Parathyroid adenoma (tissue), 2 donors: ENCODE data around the gene PLD4.
A peak's percentile ranks its signal among the peaks of the same experiment; 100 is the strongest.

ENCODE experiments used
- H2AFZ ChIP-seq: fragments of 300-600 bp; sonication (generic); one replicate; pipeline ENCODE4 v1.7.0; 2017; ENCODE audit warnings: antibody characterized with exemption, mild to moderate bottlenecking
- H3K27ac ChIP-seq: fragments of 300-600 bp; sonication (generic); one replicate; pipeline ENCODE4 v1.7.0; 2017
- H3K27me3 ChIP-seq: fragments of 300-600 bp; sonication (generic); one replicate; pipeline ENCODE4 v1.7.0; 2017; ENCODE audit warnings: low read length; ENCODE audit not compliant: control insufficient read depth, insufficient read depth
- H3K36me3 ChIP-seq: fragments of 300-600 bp; sonication (generic); one replicate; pipeline ENCODE4 v1.7.0; 2017; ENCODE audit warnings: low read length; ENCODE audit not compliant: control insufficient read depth, insufficient read depth
- H3K4me1 ChIP-seq: fragments of 300-600 bp; sonication (generic); one replicate; pipeline ENCODE4 v1.7.0; 2017; ENCODE audit warnings: control low read depth
- H3K4me2 ChIP-seq: fragments of 300-600 bp; sonication (generic); one replicate; pipeline ENCODE4 v1.7.0; 2017; ENCODE audit warnings: low read length
- H3K4me3 ChIP-seq: fragments of 300-600 bp; sonication (generic); one replicate; pipeline ENCODE4 v1.7.0; 2017; ENCODE audit warnings: low read depth, low read length
- H3K79me2 ChIP-seq: fragments of 300-600 bp; sonication (generic); one replicate; pipeline ENCODE4 v1.7.0; 2017; ENCODE audit warnings: control low read depth
- H3K9ac ChIP-seq: fragments of 300-600 bp; sonication (generic); one replicate; pipeline ENCODE4 v1.7.0; 2017; ENCODE audit warnings: mild to moderate bottlenecking
- H3K9me3 ChIP-seq: fragments of 300-600 bp; sonication (generic); one replicate; pipeline ENCODE4 v1.7.0; 2017; ENCODE audit warnings: low read length; ENCODE audit not compliant: control insufficient read depth
- TF ChIP-seq, protein P1 (sequence below): fragments of 300-600 bp; sonication (generic); IDR thresholded peaks from one replicate; pipeline ENCODE4 v1.7.0; 2017; ENCODE audit warnings: antibody characterized with exemption, mild to moderate bottlenecking
- donor health status: primary hyperparathyroidism.

PLD4 gene

DNA sequence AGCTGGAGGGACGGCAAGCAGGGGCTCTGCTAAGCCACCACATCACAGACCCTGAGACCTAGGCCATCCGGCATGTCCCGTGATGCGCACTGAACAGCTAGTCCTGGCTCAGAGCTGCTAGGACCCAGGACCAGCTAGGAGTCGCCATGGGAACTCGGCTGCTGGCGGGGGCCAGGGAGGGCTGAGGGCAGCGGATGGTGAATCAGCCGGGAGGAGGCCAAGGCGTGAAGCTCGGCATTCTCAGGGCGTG lies 48.4 kb downstream of the PLD4 start:
- Histone ChIP-seq H3K27me3 (no peaks in the 10 kb centered on the region), H3K9me3 (no peaks in the 10 kb centered on the region)
- TF ChIP-seq, protein P1, sequence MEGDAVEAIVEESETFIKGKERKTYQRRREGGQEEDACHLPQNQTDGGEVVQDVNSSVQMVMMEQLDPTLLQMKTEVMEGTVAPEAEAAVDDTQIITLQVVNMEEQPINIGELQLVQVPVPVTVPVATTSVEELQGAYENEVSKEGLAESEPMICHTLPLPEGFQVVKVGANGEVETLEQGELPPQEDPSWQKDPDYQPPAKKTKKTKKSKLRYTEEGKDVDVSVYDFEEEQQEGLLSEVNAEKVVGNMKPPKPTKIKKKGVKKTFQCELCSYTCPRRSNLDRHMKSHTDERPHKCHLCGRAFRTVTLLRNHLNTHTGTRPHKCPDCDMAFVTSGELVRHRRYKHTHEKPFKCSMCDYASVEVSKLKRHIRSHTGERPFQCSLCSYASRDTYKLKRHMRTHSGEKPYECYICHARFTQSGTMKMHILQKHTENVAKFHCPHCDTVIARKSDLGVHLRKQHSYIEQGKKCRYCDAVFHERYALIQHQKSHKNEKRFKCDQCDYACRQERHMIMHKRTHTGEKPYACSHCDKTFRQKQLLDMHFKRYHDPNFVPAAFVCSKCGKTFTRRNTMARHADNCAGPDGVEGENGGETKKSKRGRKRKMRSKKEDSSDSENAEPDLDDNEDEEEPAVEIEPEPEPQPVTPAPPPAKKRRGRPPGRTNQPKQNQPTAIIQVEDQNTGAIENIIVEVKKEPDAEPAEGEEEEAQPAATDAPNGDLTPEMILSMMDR = no peak

DNA sequence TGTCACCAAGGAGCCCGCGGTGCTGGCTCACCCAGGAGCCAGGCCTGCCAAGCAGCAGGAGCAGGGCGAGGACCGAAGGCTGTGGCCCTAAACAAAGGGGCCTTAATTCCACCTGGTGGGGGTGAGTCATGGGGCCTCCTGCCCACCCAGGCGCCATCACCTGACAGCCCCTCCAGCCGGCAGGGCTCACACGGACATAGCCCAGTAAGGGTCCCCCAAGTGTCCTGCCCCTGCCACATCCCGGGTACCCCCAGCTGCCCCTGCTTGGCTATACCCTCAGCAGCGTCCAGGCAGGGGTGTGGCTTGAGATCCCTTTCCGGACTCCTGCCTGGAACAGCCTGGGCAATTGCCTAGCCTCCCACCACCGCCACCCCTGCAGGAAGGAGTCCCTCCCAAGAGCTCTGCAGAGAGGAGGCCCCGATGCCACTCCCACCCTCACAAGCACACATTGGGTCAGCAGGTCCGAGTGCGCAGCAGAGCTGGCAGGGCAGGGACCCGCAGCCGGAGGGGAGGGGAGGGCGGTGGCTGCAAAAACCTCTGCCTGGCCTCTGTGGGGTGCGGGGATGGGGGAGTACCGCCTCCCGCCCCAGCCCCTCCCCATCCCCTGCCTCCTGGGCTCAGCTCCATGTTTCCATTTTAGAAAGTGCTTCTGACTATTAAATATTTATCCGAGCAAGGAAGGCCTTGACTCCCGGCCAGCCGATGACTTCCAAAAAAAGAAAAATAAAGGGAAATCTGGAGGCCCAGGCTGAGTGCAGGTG lies 48.9 kb downstream of the PLD4 start:
- Histone ChIP-seq H3K79me2 (no peaks in the 10 kb centered on the region), H3K27ac (peak overlapping the region; percentile 90), H3K9ac (no peak overlapping the region), H3K27me3 (no peaks in the 10 kb centered on the region), H3K4me1 (peaks cover 54% of the 10 kb centered on the region), H3K36me3 (no peaks in the 10 kb centered on the region), H3K4me3 (no peak overlapping the region), H2AFZ (peak overlapping the region; percentile 43), H3K9me3 (no peaks in the 10 kb centered on the region), H3K4me2 (no peak overlapping the region)
- TF ChIP-seq, protein P1 = no peak

More for the DNA sequence above, 48.4 kb downstream of the PLD4 start:
- no peak overlapping the region for H3K4me3 ChIP-seq
- H2AFZ ChIP-seq = peak overlapping the region; percentile 43
- H3K27ac ChIP-seq = peak overlapping the region; percentile 90
- no peak overlapping the region for H3K9ac ChIP-seq
- no peaks in the 10 kb centered on the region for H3K79me2 ChIP-seq
- no peaks in the 10 kb centered on the region for H3K36me3 ChIP-seq
- peaks cover 59% of the 10 kb centered on the region for H3K4me1 ChIP-seq
- H3K4me2 ChIP-seq = no peak overlapping the region

DNA sequence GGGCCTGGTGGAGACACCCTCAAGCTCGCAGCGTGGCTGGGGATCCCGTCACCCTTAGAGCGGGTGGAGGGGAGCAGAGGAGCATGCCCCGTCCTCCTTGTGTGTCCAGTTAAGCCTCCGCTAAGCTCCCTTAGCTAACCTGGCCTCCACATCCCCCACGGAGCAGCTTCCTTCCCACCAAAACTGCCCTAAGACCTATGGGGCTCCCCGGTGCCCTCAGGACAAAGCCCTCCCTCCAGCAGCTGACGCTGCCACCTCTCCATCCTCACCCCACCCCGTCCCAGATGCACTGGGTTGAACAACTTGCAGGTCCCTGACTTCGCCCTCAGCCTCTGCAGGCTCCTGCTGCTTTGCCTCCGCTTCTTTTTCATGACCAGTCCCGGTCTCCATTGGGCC lies 49.5 kb downstream of the PLD4 start:
- Histone ChIP-seq H3K27ac (no peak overlapping the region), H3K36me3 (no peaks in the 10 kb centered on the region), H2AFZ (no peak overlapping the region), H3K79me2 (no peaks in the 10 kb centered on the region), H3K4me2 (no peak overlapping the region), H3K27me3 (no peaks in the 10 kb centered on the region), H3K9me3 (no peaks in the 10 kb centered on the region), H3K9ac (no peak overlapping the region), H3K4me1 (peaks cover 48% of the 10 kb centered on the region), H3K4me3 (no peak overlapping the region)
- TF ChIP-seq, protein P1 = no peak

DNA sequence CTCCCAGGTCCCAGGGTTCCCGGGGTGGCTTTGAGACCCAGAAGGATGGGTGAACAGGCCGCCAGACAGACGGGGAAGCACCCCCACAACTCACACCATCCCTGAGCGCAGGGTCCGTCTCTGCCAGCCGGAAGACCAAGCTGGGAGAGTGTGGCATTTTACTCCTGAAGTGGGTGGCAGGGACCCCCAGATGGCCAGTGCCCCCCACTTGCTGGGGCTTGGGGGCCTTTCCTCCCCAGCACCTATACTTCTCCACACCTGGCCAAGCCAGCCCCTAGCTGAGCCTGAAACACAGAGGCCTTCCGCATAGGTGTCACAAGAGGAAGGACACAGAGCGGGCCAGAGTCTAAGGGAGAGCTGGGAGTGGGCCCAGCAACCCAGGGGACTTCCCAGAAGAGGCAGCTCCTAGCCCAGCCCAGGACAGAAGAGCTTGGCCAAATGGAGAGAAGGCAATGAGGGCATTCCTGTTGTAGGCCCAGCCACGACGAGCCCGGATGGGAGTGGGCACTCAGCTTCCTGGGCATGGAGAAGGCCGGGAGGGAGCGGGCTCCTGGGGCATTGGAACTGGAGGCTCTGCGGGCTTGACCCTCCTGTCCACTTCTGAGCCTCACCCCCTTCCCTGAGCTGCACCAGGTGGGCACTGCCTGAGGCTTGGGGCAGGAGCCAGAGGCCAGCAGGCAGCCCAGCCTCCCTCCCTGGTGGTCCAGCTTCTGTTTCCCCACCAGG lies 50.1 kb downstream of the PLD4 start:
- no peaks in the 10 kb centered on the region for H3K36me3 ChIP-seq
- no peak overlapping the region for H2AFZ ChIP-seq
- H3K4me1 ChIP-seq = peaks cover 44% of the 10 kb centered on the region
- H3K4me3 ChIP-seq = no peak overlapping the region
- H3K27me3 ChIP-seq = no peaks in the 10 kb centered on the region
- TF ChIP-seq, protein P1 = no peak
- H3K79me2 ChIP-seq = no peaks in the 10 kb centered on the region
- no peak overlapping the region for H3K27ac ChIP-seq
- no peak overlapping the region for H3K9ac ChIP-seq
- H3K4me2 ChIP-seq = no peak overlapping the region
- H3K9me3 ChIP-seq = no peaks in the 10 kb centered on the region
